Lower leg skin (tissue), 3 donors: ENCODE measurements around the gene G3BP1.

Source experiments
- POLR2A ChIP-seq, 2 donors: fragments of 450-650 bp; IDR thresholded peaks; one replicate each; pipeline ENCODE4 v1.6.1; 2016 to 2017; ENCODE audit warnings: antibody characterized with exemption in 2 of 2, mild to moderate bottlenecking in 1 of 2, moderate library complexity in 1 of 2
- TF ChIP-seq, protein P1 (sequence below), 3 donors: fragments of 450-650 bp; IDR thresholded peaks; one replicate each; pipeline ENCODE4 v1.5.1; 2016; ENCODE audit warnings: antibody characterized with exemption in 3 of 3, mild to moderate bottlenecking in 3 of 3, moderate library complexity in 2 of 3

- TF ChIP-seq, protein P1, sequence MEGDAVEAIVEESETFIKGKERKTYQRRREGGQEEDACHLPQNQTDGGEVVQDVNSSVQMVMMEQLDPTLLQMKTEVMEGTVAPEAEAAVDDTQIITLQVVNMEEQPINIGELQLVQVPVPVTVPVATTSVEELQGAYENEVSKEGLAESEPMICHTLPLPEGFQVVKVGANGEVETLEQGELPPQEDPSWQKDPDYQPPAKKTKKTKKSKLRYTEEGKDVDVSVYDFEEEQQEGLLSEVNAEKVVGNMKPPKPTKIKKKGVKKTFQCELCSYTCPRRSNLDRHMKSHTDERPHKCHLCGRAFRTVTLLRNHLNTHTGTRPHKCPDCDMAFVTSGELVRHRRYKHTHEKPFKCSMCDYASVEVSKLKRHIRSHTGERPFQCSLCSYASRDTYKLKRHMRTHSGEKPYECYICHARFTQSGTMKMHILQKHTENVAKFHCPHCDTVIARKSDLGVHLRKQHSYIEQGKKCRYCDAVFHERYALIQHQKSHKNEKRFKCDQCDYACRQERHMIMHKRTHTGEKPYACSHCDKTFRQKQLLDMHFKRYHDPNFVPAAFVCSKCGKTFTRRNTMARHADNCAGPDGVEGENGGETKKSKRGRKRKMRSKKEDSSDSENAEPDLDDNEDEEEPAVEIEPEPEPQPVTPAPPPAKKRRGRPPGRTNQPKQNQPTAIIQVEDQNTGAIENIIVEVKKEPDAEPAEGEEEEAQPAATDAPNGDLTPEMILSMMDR (IDR thresholded peaks at IDR 0.05), result no peak
- TF ChIP-seq POLR2A (IDR thresholded peaks at IDR 0.05), result no peak
These were observed 8.6 kb downstream of the G3BP1 start for GRCh38 chr5:151780348-151780747.
